HAP-1 (cell line): ENCODE measurements around the gene NT5DC2.
A peak's percentile ranks its signal among the peaks of the same experiment; 100 is the strongest.
"Not testable (repeated sequence)": the region's sequence is repeated elsewhere in the genome, so short reads cannot be mapped to it uniquely, and the experiment has no call there.

Source experiments
- DNase-seq, 2 experiments: peaks; one replicate each; pipeline ENCODE4 v3.0.0-alpha.2; 2016 to 2020; ENCODE audit warnings: low spot score in 2 of 2
- H3K27me3 ChIP-seq: fragments of 250-450 bp; sonication (Bioruptor Pico); 2 replicates; pipeline ENCODE4 v1.5.1; 2020; ENCODE audit warnings: low read depth, mild to moderate bottlenecking, moderate library complexity
- H3K36me3 ChIP-seq: fragments of 250-450 bp; sonication (Bioruptor Pico); replicated peaks from 2 replicates; pipeline ENCODE4 v1.5.1; 2020; ENCODE audit warnings: mild to moderate bottlenecking
- H3K4me1 ChIP-seq: fragments of 250-450 bp; sonication (Bioruptor Pico); 2 replicates; pipeline ENCODE4 v1.5.1; 2020; ENCODE audit warnings: mild to moderate bottlenecking
- H3K4me3 ChIP-seq: fragments of 250-450 bp; sonication (Bioruptor Pico); 2 replicates; pipeline ENCODE4 v1.5.1; 2020; ENCODE audit warnings: mild to moderate bottlenecking, moderate library complexity
- H3K9me3 ChIP-seq: fragments of 250-450 bp; sonication (Bioruptor Pico); 2 replicates; pipeline ENCODE4 v1.5.1; 2020; ENCODE audit warnings: mild to moderate bottlenecking, moderate library complexity
- in situ Hi-C: fragments of 300-500 bp; cut with MboI; formaldehyde crosslinking; loops from 3 replicates; pipeline ENCODE4 v1.14.3; 2020; ENCODE audit warnings: low sequenced_read_pairs, inconsistent platforms, mixed read lengths

The NT5DC2 gene

GRCh38 chr3:52532838-52533622 lies 627 bp downstream of the NT5DC2 start:
- Histone ChIP-seq H3K36me3 (peaks cover 29% of the 10 kb centered on the region), H3K27me3 (no peaks in the 10 kb centered on the region), H3K4me1 (peaks cover 19% of the 10 kb centered on the region), H3K9me3 (no peaks in the 10 kb centered on the region), H3K4me3 (peak overlapping the region; percentile 81)
- in situ Hi-C loops = loop anchor here (10.0 kb wide), 1 partner anchor 152 kb away; the partner anchor contains the start of genes GNL3 and PBRM1
- DNase-seq = peak in 1 of 2 experiments; percentile 57

- H3K4me3 ChIP-seq = peak overlapping the region; percentile 81
- H3K4me1 ChIP-seq = peaks cover 15% of the 10 kb centered on the region
- peak in 1 of 2 experiments; percentile 49 for DNase-seq
- in situ Hi-C loops = loop anchor here (10.0 kb wide), 1 partner anchor 152 kb away; the partner anchor contains the start of genes GNL3 and PBRM1
- H3K36me3 ChIP-seq = peaks cover 32% of the 10 kb centered on the region
- H3K27me3 ChIP-seq = no peaks in the 10 kb centered on the region
- H3K9me3 ChIP-seq = no peaks in the 10 kb centered on the region
These were observed 1.2 kb downstream of the NT5DC2 start for GRCh38 chr3:52532517-52532837.

- Histone ChIP-seq H3K4me3 (peak overlapping the region; percentile 81), H3K36me3 (peaks cover 37% of the 10 kb centered on the region), H3K4me1 (peaks cover 15% of the 10 kb centered on the region), H3K9me3 (no peaks in the 10 kb centered on the region), H3K27me3 (no peaks in the 10 kb centered on the region)
- peak in 1 of 2 experiments; percentile 10 for DNase-seq
- in situ Hi-C loops = loop anchor here (10.0 kb wide), 1 partner anchor 153 kb away; the partner anchor contains the start of genes GNL3 and PBRM1
These were observed 1.7 kb downstream of the NT5DC2 start for GRCh38 chr3:52531860-52532516.

DNA sequence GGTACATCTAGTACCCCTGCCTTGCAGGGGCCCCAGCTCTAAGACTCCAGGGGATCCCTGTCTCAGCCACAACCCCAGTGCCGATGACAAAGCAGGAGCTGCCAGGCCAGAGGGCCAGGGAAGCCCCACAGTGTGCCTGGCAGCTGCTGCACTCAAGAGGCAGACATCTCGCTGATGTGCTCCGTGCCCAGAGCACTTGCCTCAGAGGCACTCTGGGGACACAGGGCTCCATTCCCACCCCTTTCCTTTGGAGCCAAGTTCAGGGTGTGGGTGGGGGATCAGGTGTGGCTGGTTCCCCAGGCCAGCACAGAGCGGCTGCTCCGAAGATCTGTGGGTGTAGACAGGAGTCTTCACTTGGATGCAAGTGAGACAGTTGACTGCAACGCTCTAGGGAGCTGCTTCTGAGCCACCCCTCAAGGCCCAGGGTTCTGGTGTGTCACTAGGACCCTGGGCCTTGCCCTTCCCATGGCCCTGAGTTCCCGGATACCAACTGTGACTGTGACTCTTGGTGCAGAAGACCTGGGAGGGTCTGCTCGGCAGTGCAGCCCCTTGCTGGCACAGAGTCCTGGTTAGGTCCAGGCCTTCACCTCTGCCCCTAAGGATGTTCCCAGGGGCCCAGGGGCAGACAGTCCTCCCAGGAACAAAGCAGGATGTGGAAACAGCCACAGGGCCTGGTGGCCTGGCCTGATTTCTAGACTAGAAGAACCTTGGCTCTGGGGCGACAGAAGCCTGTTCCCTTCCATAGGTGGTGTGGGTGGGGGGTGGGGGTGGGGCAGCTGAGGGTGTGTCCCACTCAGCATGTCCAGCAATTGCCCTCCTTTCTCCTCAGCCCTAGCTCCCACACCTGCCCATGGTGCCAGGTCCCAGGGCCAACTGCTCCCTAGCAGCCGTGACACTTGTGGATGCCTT lies 2.5 kb downstream of the NT5DC2 start:
- H3K27me3 ChIP-seq = no peaks in the 10 kb centered on the region
- H3K9me3 ChIP-seq = no peaks in the 10 kb centered on the region
- no peak for DNase-seq
- H3K4me3 ChIP-seq = 0 out of 2 replicates have a peak overlapping the region, but pooled peaks have one; percentile 81
- peaks cover 15% of the 10 kb centered on the region for H3K4me1 ChIP-seq
- H3K36me3 ChIP-seq = peaks cover 45% of the 10 kb centered on the region
- in situ Hi-C loops = loop anchor here (10.0 kb wide), 1 partner anchor 154 kb away; the partner anchor contains the start of genes GNL3 and PBRM1

GRCh38 chr3:52529376-52530333 lies 4.0 kb downstream of the NT5DC2 start:
- no peaks in the 10 kb centered on the region for H3K27me3 ChIP-seq
- H3K4me1 ChIP-seq = peaks cover 11% of the 10 kb centered on the region
- no peak for DNase-seq
- no peaks in the 10 kb centered on the region for H3K9me3 ChIP-seq
- no peak overlapping the region for H3K4me3 ChIP-seq
- in situ Hi-C loops = loop anchor here (10.0 kb wide), 1 partner anchor 155 kb away; the partner anchor contains the start of genes GNL3 and PBRM1
- peaks cover 57% of the 10 kb centered on the region for H3K36me3 ChIP-seq

GRCh38 chr3:52528586-52529375 lies 4.9 kb downstream of the NT5DC2 start:
- Histone ChIP-seq H3K27me3 (no peaks in the 10 kb centered on the region), H3K9me3 (no peaks in the 10 kb centered on the region), H3K4me3 (no peak overlapping the region), H3K36me3 (peaks cover 66% of the 10 kb centered on the region), H3K4me1 (peaks cover 5% of the 10 kb centered on the region; the same call in 1 of the 2 replicates)
- no peak for DNase-seq
- in situ Hi-C loops = no loop called here

DNA sequence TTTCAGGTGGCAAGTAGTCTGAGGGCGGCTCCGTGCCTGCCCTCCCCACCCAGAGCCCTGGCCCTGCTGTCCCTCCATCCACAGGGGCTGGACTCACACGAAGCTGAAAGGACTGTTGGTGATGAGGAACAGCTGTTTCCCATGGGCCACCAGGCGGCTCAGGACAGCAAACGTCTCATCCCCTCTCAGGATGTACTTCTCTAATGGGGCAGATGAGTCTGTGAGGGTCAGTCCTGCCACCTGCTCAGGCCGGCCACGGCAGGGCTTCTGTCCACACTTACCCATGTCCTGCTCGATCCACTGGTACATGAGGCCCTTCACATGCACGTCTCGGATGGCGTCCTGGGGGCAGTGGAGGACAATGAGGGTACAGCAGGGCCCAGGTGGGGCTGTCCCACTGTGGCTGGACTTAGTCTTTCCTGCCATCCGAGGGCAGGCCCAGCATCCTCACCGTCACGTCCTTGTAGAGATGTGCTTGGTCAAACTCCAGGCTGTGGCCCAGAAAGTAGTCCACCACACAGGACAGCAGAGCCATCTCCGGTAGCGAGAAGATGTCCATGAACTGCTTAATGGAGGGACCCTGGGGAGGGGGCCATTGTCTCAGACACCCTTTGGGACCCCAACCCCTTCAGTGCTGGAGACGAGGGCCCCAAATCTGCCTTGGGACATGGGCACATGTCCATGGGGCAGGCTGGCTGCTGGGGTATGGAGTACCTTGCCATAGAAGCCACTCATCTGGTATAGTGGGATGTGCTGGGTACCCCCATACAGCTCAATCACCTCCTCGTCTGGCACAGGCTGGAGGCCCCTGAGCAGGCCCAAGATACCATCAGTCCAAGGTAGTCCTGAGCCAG lies 5.7 kb downstream of the NT5DC2 start:
- Histone ChIP-seq H3K27me3 (no peaks in the 10 kb centered on the region), H3K4me3 (no peak overlapping the region), H3K4me1 (peaks cover 5% of the 10 kb centered on the region; the same call in 1 of the 2 replicates), H3K9me3 (no peaks in the 10 kb centered on the region), H3K36me3 (peaks cover 71% of the 10 kb centered on the region)
- in situ Hi-C loops = no loop called here
- no peak for DNase-seq

DNA sequence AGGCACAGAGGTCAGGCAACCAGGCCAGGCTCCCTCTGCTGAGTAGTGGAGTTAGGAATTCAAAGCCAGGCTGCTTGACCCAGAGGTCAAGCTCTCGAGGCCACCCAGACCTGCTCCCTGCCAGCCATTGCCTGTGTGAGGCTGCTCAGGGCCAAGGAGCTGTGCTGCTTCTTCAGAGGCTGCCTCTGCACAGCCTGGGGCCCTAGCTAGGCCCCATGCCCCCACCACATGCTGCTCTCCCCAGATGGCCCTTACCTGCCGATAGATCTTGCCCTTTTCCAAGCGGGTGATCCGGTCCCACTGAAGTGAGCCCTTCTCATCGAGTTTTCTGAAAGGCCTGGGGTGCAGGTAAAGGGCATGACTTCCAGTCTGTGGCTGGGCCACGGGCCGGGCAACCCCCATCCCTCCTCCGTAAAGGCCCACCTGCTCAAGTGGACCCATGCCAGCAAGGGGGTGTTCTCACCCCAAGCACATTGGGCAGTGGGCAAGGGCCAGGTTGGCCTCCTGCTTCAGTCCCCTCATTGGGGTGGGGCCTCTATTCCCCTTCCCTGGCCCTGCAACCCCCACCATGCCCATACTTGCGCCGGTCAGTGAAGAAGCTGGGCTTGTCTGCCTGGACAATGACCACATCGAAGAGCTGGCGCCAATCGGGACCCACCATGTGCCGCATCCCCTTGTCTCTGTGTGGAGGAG lies 6.5 kb downstream of the NT5DC2 start:
- Histone ChIP-seq H3K36me3 (peaks cover 71% of the 10 kb centered on the region), H3K4me1 (peaks cover 3% of the 10 kb centered on the region; the same call in 1 of the 2 replicates), H3K9me3 (no peaks in the 10 kb centered on the region), H3K27me3 (no peaks in the 10 kb centered on the region), H3K4me3 (no peak overlapping the region)
- no peak for DNase-seq
- in situ Hi-C loops = no loop called here

DNA sequence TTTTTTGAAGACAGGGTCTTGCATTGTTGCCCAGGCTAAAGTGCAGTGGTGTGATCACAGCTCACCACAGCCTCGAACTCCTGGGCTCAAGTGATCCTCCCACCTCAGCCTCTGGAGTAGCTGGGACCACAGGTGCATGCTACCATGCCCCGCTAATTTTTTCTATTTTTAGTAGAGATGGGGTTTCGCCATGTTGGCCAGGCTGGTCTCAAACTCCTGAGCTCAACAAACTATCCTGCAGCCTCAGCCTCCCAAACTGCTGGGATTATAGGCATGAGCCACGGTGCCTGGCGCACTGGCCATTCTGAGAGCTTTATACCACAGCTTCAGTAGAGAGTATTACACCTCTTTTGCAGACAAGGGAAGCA lies 7.0 kb downstream of the NT5DC2 start:
- H3K4me3 ChIP-seq, H3K4me1 ChIP-seq, H3K27me3 ChIP-seq, DNase-seq, in situ Hi-C loops, H3K9me3 ChIP-seq: not testable (repeated sequence)
- peaks cover 71% of the 10 kb centered on the region for H3K36me3 ChIP-seq

GRCh38 chr3:52525680-52526561 lies 7.7 kb downstream of the NT5DC2 start:
- no peaks in the 10 kb centered on the region for H3K9me3 ChIP-seq
- H3K4me1 ChIP-seq = no peaks in the 10 kb centered on the region
- in situ Hi-C loops = no loop called here
- no peak overlapping the region for H3K4me3 ChIP-seq
- no peak for DNase-seq
- peaks cover 71% of the 10 kb centered on the region for H3K36me3 ChIP-seq
- no peaks in the 10 kb centered on the region for H3K27me3 ChIP-seq
